GM08714 (cell line): ENCODE data around the gene HCAR1.
"Not testable (repeated sequence)": the region's sequence is repeated elsewhere in the genome, so short reads cannot be mapped to it uniquely, and the experiment has no call there.

Experiments
- H3K4me3 ChIP-seq: fragments of 200-500 bp; sonication (Bioruptor generic); 2 replicates; pipeline ENCODE4 v1.5.1; 2014; ENCODE audit warnings: mild to moderate bottlenecking, low read length, inconsistent platforms
- ZNF274 ChIP-seq: IDR thresholded peaks from 2 replicates; pipeline ENCODE4 v1.6.1; 2012; ENCODE audit warnings: mild to moderate bottlenecking, low read depth, low read length

Gene HCAR1

DNA sequence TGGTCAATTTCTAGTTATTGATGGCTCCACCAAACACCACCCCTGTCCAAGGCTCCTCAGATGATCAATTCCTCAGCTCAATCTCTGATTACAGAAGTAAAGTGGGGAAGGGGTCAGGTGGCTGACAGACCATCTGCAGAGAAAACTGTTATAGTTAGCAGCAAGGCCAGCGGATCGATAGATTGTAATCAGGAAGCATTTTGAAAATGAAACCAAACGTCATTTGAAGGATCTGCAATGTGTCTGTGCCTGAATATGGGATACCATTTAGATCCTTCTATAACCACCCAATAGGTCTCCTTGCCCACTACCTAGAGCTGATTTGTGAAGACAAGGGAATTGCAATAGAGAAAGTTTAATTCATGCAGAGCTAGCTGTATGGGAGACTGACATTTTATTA lies 39.1 kb downstream of the HCAR1 start:
- H3K4me3 ChIP-seq: no peak overlapping the region
- TF ChIP-seq ZNF274: no peak

DNA sequence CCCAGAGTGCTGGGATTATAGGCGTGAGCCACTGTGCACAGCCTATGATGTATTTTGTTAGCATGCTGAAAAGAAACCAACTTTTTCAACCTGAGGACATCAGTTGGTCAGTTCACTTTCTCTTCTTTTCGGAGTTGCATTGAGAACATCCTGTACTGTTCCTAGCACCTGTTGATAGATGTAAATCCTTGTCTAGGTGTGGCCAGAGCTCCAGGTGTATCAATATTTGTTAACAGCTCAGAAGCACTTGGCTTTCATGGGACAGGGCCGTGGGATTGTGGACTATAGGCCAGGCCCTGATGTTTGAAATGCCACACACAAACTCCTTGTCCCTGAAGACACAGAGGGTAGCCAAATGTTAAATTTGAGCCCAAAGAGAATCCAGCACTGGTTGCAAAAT lies 42.4 kb downstream of the HCAR1 start:
- no peak overlapping the region for H3K4me3 ChIP-seq
- no peak for TF ChIP-seq ZNF274

- TF ChIP-seq ZNF274: no peak
- no peak overlapping the region for H3K4me3 ChIP-seq
Measured at GRCh38 chr12:122687086-122687485, 43.6 kb downstream of the HCAR1 start.

DNA sequence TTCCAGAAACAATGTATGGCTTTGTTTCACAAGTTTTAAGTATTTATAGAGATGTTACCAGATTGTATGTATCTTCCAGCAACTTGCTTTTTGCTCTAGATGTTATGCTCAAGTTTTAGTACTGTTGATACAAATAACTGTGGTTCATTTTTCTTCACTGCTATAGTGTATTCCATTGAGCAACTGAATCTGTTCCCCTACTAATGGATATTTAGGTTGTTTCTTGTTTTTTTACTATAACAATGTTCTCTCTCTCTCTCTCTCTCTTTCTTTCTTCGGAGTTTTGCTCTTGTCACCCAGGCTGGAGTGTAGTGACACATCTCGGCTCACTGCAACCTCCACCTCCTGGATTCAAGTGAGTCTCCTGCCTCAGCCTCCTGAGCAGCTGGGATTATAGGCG lies 44.1 kb downstream of the HCAR1 start:
- no peak for TF ChIP-seq ZNF274

DNA sequence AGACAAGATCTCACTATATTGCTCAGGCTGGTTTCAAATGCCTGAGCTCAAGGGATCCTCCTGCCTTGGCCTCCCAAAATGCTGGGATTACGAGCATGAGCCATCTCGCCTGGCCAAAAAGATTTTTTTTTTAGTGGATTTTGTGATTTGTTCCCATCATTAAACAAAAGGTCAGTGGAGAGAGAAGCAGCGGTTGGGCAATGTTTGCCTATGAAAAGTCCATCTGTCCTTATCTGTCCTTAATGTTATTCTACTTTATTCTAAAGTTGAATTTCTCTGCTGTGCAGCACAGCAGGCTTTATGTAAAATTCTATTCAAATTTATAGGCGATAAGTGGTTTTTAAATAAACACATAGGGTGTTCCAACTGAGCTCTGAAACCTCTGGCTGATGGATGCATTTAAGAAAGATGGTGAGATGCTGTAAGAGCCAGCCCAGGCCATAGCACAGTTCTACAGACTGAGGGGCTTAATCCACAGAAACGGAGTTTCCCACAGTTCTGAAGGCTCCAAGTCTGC lies 46.3 kb downstream of the HCAR1 start:
- H3K4me3 ChIP-seq: no peak overlapping the region
- TF ChIP-seq ZNF274: no peak

More for the DNA sequence above, 44.1 kb downstream of the HCAR1 start:
- H3K4me3 ChIP-seq: no peak overlapping the region

- TF ChIP-seq ZNF274: no peak
- no peak overlapping the region for H3K4me3 ChIP-seq
Measured at GRCh38 chr12:122681814-122682213, 48.8 kb downstream of the HCAR1 start.

GRCh38 chr12:122680989-122681388 lies 49.7 kb downstream of the HCAR1 start:
- not testable (repeated sequence) for H3K4me3 ChIP-seq

GRCh38 chr12:122676781-122677180 lies 53.9 kb downstream of the HCAR1 start:
- H3K4me3 ChIP-seq: not testable (repeated sequence)
